Measurements from ENCODE around the gene CAMK2N2. TPM values are rescaled to one million over a fixed set of nuclear protein-coding genes. Genes with fewer than 3 reads are reported as not detected.
A peak's percentile ranks its signal among the peaks of the same experiment; 100 is the strongest.

The CAMK2N2 gene
- polyA plus RNA-seq (ENCODE audit: insufficient read length in 12 of 12): under 1 TPM in 4 of 12 donors, not detected in 8; 0.12 to 0.34 (median 0.15) TPM
- long read RNA-seq, donor 1, partial matches to known transcripts: 0 of 3 reads
- long read RNA-seq, donor 1, other reads (novel, unspliced or antisense): 0 of 3 reads
- long read RNA-seq, donor 2: 0 reads
- long read RNA-seq, donor 3: 0 reads
- long read RNA-seq, donor 4: 0 reads
- long read RNA-seq, donor 5: 0 reads
- long read RNA-seq, donor 6: 0 reads
- long read RNA-seq, donor 7: 0 reads
- long read RNA-seq, donor 8: 0 reads
- long read RNA-seq, donor 9: 0 reads
- long read RNA-seq, donor 10: 0 reads
- long read RNA-seq, donor 11: 0 reads

DNA sequence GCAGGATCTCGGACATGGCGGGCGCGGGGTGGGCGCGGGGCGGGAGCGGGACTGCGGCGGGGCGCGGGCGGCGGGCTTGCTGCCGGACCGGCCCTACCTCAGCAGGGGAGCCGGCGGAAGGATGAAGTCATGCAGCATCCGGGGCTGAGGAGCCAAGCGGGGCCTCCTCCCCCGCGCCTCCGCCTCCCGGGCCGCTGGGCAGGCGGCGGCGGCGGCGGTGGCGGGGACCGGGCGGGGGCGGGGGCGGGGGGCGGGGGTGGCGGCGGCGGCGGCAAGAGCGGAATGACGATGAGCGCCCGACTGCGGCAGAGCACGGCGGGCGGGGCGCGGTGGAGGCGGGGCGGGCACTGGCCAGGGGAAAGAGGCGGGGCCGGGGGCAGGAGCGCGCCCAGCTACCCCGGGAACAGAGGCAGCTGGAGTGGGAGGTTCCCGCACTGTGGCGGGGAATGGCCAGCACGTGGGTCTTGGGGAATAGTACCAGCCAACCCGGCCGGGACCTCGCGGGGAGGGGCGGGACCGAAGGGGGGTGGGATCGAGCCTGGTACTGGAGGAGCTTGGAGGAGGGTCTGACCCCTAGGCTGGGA is at the start of gene CAMK2N2:
CAMK2N2 (minus strand) TSS at position 284 of the 584 bp plus-strand sequence; CDS start at position 16, 268 bp downstream.
- no peak for DNase-seq

DNA sequence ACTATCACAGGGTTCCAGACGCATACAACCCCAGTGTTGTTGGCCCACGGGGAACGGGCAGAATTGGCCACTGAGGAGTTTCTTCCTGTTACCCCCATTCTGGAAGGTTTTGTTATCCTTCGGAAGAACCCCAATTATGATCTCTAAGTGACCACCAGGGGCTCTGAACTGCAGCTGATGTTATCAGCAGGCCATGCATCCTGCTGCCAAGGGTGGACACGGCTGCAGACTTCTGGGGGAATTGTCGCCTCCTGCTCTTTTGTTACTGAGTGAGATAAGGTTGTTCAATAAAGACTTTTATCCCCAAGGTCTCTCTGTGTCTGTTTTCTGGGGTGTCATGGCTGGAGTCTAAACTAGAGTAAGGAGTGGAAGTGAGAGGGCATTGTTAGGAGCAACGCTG is 47.4 kb upstream of the CAMK2N2 start:
- no peak for DNase-seq

DNA sequence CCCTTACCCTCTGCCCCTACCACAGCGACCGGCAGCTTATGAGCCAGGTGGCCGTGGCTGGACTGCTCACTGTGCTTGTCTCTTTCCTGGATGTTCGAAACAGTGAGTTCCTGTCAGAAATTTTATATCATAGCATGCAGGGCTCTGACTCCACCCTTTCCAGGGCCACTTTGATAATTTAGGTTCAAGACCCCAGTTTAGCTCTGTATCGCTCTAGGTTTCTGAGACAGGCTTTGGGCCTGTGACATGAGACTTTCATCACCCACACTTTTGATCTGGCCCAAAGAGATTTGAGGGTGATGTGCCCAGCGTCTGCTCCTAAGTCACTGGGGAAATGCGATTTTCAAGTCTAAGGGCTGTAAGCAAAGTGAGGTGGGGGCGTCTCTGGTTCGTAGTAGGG is 46.6 kb upstream of the CAMK2N2 start:
- no peak for DNase-seq

DNA sequence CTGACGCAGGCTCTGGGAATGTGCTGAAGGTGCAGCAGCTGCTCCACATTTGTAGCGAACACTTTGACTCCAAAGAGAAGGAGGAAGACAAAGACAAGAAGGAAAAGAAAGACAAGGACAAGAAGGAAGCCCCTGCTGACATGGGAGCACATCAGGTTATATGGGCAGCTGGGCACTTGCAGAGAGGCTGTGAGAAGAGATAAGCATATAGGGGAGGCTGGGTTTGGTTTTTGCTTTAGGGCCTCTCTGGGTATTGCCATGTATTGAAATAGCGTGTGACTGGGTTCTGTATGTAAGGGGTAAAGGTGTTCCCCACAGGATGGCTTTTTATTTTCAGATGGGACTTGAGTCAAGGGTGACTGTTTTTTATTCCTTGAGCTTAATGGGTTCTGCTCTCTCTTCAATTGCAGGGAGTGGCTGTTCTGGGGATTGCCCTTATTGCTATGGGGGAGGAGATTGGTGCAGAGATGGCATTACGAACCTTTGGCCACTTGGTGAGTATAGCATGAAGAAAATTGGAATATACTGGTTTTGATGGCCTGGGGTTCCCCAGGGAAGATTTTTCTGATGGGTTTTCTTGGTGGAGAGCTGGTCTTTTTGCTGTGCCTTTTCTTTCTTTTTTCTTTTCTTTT is 45.1 kb upstream of the CAMK2N2 start:
- no peak for DNase-seq

DNA sequence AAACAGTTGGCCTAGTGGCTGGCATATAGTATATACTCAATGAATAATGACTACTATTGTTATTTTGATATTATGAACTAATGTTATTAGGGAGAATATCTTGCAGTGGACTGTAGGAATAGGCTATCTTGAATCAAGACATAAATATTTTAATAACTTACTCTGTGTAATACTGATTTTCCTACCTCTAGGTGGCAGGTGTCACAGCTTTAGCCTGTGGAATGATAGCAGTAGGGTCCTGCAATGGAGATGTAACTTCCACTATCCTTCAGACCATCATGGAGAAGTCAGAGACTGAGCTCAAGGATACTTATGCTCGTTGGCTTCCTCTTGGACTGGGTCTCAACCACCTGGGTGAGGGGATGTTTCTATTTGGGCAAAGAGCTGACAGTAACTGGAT is 44.2 kb upstream of the CAMK2N2 start:
- no peak for DNase-seq

DNA sequence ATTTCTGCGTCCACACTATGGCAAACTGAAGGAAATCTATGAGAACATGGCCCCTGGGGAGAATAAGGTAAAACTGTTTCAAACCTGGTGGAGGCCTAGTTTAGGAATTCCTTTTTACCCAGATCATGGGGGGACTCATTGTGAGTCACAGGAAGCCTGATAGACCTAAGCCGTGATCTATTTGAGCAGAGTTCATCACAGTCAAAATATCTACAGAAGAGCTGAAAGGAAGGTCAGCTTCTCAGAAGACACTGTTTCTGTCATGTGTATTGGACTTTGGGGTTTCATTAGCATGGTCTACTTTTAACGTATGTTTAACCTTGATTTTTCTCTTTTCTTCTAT is 39.0 kb upstream of the CAMK2N2 start:
- DNase-seq: no peak

DNA sequence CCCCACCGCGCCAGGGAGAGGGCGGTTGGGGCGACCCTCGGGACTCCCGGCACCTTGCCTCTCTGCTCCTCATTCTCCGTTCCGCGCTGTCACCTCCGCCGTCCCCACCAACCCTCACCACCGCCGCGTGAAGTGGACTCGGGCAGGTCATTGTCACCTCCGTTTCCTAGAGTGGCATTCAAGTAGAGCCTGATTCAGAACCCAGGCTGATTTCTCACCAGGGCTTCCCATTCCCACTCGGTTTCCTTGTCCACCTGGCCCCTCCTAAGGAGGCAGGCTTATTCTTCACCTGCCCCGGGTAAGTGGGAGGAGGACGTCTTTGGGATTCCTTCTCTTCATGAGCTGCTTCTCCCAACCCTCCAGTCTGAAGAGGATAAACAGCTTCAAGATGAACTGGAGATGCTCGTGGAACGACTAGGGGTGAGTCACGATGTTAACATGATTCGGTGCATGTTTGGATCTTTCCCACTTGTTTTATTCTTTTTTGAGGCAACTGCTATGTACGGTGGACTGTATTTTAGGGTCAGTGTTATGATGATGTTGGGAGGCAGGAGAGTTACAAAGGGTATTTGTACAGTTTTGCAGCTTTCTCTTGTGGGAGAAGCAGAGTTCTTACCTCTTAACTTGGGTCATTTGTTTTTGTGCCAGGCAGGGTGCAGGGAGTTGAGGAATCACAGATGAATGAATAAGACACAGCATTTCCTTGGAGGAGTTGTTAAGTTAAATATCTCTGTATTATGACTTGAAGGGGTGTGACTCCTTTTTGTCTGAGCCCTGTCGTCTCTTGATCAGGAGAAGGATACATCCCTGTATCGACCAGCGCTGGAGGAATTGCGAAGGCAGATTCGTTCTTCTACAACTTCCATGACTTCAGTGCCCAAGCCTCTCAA is 38.4 kb upstream of the CAMK2N2 start:
- DNase-seq: no peak

DNA sequence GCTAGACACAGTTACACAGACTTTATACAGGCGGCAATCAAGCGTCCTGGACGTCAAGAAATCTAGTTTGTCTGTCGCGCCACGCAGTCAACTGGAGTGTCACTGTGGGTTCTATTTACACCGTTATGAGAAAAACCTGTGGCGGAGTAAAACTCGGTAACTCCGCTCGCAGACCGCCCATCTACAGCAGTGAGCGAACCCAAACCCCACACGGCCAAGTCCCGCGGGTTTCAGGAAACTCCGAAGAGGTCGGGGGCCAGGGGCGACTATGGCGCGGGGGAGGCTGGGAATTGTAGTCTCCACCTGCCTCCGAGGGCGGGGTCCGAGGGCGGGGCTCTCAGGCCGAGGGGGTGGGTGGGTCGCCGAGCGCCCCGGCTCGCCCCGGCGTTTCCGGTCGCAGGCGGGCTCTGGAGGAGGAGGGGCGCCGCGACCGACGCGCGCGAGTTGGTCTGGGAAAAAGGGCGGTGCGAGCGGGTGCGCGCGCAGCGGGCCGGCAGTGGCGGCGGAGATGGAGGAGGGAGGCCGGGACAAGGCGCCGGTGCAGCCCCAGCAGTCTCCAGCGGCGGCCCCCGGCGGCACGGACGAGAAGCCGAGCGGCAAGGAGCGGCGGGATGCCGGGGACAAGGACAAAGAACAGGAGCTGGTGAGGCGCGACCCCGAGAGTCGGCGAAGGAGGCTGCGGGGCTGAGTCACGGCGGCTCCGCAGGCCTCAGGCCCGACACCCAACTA is 37.6 kb upstream of the CAMK2N2 start, which contains the start of gene PSMD2:
PSMD2 (plus strand) TSS at position 483 of the 729 bp plus-strand sequence; CDS start at position 509, 26 bp downstream.
- DNase-seq: peak; percentile 95

DNA sequence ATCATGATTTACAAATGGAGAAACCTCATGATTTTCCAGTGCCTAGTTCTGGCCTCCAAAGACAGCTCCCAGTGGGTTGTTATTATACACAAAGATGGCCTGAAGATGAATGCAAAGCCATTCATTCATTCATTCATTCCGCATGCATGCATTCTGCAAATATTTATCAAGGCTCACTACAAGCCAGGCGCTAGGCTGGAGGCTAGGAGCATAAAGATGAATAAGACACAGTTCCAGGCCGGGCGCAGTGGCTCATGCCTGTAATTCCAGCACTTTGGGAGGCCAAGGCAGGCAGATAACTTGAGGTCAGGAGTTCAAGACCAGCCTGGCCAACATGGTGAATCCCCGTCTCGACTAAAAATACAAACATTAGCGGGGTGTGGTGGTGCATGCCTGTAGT is 35.3 kb upstream of the CAMK2N2 start:
- no peak for DNase-seq

DNA sequence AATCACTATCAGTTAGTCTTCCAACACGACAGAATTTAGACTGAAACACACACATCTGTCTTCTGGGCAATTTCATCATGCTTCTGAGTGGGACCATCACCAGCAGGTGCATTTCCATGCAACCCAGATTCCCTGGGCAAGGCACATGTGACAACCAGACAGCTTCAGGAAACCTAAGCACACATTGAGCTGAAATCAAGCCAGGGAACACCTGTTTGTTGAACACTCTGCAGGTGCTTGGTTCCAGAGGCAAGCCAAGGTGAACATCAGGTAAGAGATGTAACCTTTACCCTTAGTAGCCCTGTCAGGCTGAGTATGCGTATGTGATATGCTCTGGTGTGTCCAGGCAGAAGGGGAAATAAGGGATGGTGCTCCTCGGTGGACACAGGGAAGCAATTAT is 34.4 kb upstream of the CAMK2N2 start:
- DNase-seq: no peak

DNA sequence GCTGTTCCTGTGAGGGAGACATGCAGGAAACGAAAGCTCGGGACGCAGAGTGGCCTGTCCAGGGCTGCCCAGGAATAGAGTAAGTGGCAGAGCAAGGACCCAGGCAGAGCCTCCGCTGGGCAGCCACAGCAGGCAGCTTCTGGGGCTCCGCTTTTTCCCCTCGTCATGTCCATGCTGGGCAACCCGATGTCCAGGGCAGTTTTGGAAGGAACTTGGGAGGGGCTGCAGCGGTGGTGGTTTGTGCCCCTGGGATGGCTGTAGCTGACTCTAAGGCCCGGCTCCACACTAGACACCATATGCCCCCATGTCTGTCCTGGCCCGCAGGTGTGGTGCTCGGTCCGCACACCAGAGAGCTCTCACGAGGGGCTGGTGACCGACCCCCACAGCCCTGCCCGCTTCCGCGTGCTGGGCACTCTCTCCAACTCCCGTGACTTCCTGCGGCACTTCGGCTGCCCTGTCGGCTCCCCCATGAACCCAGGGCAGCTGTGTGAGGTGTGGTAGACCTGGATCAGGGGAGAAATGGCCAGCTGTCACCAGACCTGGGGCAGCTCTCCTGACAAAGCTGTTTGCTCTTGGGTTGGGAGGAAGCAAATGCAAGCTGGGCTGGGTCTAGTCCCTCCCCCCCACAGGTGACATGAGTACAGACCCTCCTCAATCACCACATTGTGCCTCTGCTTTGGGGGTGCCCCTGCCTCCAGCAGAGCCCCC is 30.5 kb upstream of the CAMK2N2 start:
- no peak for DNase-seq

DNA sequence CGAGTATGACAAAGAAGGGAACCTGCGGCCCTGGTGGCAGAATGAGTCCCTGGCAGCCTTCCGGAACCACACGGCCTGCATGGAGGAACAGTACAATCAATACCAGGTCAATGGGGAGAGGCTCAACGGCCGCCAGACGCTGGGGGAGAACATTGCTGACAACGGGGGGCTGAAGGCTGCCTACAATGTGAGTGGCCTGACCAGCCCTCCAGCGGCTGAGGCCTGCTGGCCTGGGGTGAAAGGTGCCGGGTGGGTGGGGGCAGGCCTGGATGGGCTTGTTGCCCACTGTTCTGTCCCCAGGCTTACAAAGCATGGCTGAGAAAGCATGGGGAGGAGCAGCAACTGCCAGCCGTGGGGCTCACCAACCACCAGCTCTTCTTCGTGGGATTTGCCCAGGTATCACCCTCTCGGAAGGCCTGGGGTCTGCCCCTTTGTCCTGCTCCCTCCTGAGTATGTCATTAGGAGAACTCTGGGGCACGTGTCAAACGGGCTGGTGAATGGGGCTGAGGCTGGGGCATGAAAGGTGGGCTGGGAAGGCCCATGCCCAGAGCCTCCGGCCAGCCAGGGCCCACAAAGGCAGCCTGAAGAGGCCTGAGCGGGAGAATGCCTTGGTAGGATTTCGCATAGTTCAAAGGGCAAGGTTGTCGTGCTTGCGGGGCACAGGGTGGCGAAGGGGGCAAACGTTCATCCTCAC is 29.8 kb upstream of the CAMK2N2 start:
- DNase-seq: no peak

DNA sequence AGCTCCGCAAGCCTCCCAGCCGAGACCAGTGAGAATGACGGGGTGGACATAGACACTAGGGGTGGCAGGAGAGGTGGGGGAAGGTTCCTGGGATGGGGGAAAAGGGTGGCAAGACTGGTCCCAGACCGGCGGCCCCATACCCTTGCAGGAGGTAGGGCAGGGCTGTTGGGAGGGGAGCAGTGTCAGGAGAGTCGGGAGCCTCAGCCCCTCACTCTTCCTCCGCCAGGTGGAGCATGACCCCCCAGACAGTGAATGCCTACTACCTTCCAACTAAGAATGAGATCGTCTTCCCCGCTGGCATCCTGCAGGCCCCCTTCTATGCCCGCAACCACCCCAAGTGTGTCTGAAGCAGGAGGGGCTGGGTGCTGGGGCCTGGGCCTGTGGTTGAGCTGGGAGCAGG is 29.0 kb upstream of the CAMK2N2 start:
- no peak for DNase-seq

DNA sequence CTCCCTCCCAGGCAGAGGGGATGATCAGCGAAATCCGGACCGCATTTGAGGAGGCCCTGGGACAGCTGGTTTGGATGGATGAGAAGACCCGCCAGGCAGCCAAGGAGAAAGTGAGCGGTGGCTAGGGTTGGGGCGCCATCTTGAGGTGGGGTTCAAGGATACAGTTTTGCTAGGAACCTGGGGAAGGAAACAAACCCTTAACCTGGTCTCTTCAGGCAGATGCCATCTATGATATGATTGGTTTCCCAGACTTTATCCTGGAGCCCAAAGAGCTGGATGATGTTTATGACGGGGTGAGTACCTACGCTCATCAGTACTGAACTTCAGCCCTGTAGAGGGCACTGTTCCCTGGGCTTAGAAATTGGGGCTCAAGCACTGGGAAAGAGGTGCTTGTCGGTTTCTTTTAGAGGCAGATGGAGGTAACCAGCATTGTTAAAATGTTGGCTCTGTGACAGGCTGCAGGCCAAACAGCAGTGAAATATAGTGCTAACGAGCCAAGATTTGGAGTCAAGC is 28.1 kb upstream of the CAMK2N2 start:
- no peak for DNase-seq

DNA sequence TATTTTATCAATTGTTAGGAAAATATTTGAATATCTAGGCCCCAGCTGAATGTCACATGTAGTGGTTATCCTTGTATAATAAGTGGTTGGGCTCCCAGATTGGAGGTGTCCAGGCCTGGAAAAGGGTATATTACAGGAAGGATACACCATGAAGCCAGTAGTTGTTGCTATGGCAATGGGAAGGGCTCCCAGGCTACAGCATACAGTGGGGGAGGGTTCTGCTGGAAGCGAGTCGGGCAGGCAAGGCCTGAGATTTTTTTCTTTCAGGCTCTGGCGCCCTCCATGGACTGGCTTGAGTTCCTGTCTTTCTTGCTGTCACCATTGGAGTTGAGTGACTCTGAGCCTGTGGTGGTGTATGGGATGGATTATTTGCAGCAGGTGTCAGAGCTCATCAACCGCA is 23.3 kb upstream of the CAMK2N2 start:
- DNase-seq: peak; percentile 88

DNA sequence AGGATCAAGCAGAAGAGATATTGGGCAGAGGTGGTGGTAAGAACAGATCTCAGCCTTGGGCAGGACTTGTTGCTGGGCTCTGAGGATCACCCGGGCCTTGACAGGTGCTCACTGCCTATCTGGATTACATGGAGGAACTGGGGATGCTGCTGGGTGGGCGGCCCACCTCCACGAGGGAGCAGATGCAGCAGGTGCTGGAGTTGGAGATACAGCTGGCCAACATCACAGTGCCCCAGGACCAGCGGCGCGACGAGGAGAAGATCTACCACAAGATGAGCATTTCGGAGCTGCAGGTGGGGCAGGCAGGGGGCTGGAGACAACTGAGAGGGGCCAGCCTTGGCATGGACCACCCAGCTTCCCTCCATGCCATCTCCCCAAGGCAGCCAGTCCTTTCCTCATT is 22.3 kb upstream of the CAMK2N2 start:
- no peak for DNase-seq

DNA sequence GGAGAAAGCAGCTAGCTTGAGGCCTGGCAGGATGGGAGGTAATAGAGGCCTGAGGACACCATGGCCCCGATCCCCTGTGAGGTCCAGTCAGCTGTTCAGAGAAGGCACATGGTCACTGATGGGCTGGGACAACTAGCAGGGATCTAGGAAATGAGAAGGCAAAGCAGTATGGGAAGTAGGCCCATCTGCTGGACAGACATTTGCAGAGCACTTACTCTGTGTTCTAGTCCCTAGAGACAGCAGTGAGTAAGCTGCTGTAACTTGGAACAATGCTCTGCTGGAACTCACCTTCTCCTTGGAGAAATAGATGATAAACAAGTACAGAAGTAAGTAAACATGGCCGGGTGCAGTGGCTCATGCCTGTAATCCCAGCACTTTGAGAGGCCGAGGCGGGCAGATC is 21.6 kb upstream of the CAMK2N2 start:
- DNase-seq: no peak

DNA sequence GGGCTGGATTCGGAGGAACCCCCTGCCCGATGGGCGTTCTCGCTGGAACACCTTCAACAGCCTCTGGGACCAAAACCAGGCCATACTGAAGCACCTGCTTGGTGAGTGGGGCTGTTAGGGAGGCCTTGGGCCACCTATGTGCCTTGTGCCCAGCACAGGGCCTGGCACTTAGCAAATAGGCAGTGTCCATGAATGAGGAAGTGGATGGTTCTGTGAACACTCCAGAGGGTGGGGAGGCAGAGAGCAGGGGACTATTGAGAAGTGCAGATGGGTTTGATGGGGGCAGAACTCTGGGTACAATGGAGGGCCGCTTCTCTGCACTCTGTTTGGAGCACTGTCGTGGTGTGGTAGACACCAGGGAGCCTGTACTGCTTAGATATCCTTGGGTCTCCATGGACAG is 16.0 kb upstream of the CAMK2N2 start:
- no peak for DNase-seq

DNA sequence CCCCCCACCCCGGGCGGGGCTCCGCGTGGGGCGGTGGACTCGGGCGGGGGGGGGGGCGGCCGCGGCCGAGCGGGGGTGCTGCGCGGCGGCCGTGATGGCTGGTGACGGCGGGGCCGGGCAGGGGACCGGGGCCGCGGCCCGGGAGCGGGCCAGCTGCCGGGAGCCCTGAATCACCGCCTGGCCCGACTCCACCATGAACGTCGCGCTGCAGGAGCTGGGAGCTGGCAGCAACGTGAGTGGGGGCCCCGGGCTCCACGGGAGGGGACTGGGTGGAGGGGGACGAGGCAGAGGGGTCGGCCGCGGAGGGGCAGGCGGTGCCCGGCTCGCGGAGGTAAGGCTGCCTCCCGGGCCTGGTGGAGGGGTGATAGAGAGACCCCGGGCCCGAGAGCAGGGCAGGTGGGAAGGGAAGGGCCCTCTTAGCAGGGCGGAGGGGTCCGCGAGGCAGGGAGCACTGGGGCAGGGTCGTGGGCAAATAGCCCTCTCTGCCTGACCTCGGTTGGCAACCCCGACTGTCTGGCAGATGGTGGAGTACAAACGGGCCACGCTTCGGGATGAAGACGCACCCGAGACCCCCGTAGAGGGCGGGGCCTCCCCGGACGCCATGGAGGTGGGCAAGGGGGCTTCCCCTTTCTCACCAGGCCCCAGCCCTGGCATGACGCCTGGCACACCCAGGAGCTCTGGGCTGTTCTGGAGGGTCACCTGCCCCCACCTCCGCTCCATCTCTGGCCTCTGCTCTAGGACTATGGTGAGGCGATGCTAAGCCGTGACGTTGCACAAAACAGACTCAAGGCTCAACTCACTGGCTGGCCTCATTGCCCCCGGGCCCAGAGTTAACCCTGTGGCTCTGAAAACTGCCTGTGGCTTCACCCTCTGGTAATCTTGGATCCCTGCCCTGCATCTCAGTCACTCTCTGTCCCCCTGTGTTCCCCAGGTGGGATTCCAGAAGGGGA is 14.9 kb upstream of the CAMK2N2 start, which contains the start of gene ECE2:
ECE2 (plus strand) TSS at position 62 of the 950 bp plus-strand sequence; CDS start at position 194, 132 bp downstream.
- DNase-seq: no peak

Measured in muscle of arm (tissue), 14 donors.